Measurements from ENCODE around the gene PPP1R14D.
"Not testable (repeated sequence)": the region's sequence is repeated elsewhere in the genome, so short reads cannot be mapped to it uniquely, and the experiment has no call there.

PPP1R14D gene

GRCh38 chr15:40828447-40829036 is at the start of gene PPP1R14D:
Gene PPP1R14D, minus strand, starts transcription at chr15:40828708. Its CDS starts 67 bp downstream, at chr15:40828641.
- DNase-seq: no peak

- DNase-seq: no peak
These were observed 49.2 kb upstream of the PPP1R14D start for GRCh38 chr15:40877694-40878093.

- DNase-seq: no peak
These were observed 47.7 kb upstream of the PPP1R14D start for GRCh38 chr15:40875991-40876730.

GRCh38 chr15:40873694-40874561 is 45.4 kb upstream of the PPP1R14D start, which contains the start of gene RHOV:
Gene RHOV, minus strand, starts transcription at chr15:40874234. Its CDS starts 95 bp downstream, at chr15:40874139.
- peak; percentile 45 to 49 for DNase-seq

- no peak for DNase-seq
These were observed 44.5 kb upstream of the PPP1R14D start for GRCh38 chr15:40872791-40873693.

- DNase-seq: no peak
These were observed 43.5 kb upstream of the PPP1R14D start for GRCh38 chr15:40871749-40872617.

GRCh38 chr15:40870716-40871115 is 42.2 kb upstream of the PPP1R14D start:
- DNase-seq: no peak

- DNase-seq: no peak
These were observed 41.2 kb upstream of the PPP1R14D start for GRCh38 chr15:40869686-40870085.

- no peak for DNase-seq
These were observed 38.7 kb upstream of the PPP1R14D start for GRCh38 chr15:40867199-40867598.

- DNase-seq: no peak
These were observed 35.3 kb upstream of the PPP1R14D start for GRCh38 chr15:40863660-40864270.

GRCh38 chr15:40861147-40861546 is 32.6 kb upstream of the PPP1R14D start:
- DNase-seq: not testable (repeated sequence)

- peak; percentile 74 to 79 for DNase-seq
These were observed 30.8 kb upstream of the PPP1R14D start for GRCh38 chr15:40859206-40859851.

- DNase-seq: no peak
These were observed 30.2 kb upstream of the PPP1R14D start for GRCh38 chr15:40858706-40859105.

GRCh38 chr15:40857601-40858341 is 29.3 kb upstream of the PPP1R14D start:
- DNase-seq: peak; percentile 76 to 83

- DNase-seq: no peak
These were observed 28.2 kb upstream of the PPP1R14D start for GRCh38 chr15:40856746-40857145.

- no peak for DNase-seq
These were observed 27.3 kb upstream of the PPP1R14D start for GRCh38 chr15:40855706-40856234.

- DNase-seq: no peak
These were observed 25.7 kb upstream of the PPP1R14D start for GRCh38 chr15:40854161-40854560.

- no peak for DNase-seq
These were observed 24.9 kb upstream of the PPP1R14D start for GRCh38 chr15:40853241-40853890.

GRCh38 chr15:40852529-40852928 is 24.0 kb upstream of the PPP1R14D start:
- no peak for DNase-seq

Data from CD4-positive, alpha-beta T cell treated with Interleukin-1 beta for 1 hour (primary cell).